Measurements from ENCODE around the gene AK5.
A peak's percentile ranks its signal among the peaks of the same experiment; 100 is the strongest.
"Not testable (repeated sequence)": the region's sequence is repeated elsewhere in the genome, so short reads cannot be mapped to it uniquely, and the experiment has no call there.

Gene AK5

DNA sequence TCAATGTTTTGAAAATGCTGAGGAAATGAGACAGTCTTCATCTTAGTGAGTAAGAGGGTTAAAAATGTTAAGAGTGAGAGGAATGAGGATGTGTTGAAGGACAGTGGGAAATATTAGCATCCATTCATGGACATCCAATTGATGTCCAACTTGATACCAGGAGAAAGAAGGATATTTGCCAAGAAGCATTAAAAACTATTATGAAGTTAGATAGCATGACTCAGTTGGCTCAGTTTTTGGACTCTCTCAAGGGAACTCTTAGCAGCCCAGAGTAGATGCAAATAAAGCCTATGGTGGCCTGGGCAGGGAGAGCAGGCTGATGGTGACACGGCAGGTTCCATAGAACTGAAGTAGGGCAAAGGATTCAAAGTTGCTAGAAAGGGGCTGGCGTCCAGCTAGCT lies 229.6 kb downstream of the AK5 start:
- peak; percentile 95 for DNase-seq

DNA sequence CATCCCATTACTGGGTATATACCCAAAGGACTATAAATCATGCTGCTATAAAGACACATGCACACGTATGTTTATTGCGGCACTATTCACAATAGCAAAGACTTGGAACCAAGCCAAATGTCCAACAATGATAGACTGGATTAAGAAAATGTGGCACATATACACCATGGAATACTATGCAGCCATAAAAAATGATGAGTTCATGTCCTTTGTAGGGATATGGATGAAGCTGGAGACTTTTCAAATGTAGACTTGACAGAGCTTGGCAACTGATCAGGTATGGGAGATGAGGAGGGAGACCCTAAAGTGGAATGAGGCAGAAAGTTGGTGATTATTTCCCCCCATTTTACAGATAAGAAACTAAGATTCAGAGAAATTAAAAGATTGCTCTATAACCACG lies 230.8 kb downstream of the AK5 start:
- DNase-seq, result not testable (repeated sequence)

DNA sequence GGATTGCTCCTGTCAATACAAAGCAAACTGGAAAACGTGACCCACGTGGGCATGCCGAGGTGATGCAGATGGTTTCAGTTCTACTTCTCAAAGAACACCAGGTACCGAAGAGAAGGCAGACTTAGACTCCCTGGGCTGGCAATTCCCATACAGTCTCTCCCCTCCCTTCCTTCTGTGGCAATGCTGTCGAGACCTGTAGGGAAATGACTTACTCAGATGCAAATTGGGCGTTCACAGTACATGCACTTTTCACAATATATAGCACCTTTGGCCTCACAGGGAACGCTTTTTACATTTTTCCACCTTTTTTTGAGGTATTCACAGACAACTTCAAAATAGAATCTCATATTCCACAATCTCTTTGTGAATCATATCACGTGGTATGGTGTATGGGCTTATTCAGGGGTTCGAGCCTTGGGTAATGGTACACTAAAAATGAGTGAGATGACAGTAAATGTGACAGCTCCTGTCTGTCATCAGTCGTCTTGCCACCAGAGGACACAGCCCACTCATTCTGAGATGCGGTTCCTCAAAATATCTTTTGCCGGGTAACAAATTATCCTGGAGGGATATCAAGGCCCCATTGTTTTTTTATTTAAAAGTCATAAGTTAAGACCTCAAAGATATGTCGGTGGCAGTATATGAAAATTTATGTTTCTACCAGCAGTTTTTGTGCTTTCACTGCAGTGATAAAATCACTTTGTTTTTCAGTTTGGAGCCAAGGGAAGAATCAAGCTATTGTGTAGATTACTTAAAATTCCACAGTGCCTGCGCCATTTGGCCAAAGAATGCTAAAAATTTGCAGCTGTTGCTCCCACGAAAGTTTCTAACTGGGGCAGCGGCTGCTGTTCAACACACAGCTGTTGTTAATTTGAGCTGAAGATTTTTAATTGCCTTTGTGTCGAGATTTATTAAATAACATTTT lies 232.3 kb downstream of the AK5 start:
- DNase-seq, result peak; percentile 93

DNA sequence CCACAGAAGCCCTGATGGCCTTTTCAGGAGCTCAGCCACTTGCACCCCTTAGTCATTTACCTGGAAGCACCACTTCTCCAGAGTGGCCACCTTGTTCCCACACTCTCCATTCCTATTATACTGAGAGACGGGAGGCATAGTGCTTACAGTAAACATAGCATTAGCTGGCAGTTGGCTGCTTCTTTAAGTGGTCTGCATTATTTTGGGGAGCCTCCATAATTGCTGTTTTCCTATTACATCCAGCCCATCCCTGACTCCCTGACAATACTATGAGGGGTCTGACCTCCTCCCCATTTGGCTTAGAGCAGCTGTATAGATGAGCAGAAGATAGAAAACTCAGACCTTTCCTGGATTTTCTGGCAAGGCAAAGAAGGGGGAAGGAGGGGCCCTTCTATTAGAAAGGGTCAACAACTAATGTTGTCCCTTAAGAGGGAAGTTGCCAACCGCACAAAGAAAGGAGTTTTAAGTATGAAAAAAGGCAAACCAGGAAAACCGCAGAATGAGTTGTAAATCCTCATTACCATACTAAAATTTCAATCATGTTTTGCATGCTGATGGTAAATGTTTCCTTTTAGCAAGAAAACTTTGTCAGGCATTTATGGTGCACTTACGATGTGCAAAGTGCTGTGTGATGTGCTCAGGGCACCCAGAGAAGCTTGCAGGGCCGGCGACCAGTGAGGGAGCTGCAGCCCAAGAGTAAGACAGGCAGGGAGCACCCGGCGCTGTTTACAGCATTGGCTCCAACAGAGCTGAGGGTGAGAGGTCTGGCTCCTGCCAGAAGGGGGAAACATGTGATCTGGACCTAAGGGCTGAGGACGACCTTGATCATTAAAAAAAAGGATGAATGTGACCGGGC lies 233.3 kb downstream of the AK5 start:
- DNase-seq, result peak; percentile 81

DNA sequence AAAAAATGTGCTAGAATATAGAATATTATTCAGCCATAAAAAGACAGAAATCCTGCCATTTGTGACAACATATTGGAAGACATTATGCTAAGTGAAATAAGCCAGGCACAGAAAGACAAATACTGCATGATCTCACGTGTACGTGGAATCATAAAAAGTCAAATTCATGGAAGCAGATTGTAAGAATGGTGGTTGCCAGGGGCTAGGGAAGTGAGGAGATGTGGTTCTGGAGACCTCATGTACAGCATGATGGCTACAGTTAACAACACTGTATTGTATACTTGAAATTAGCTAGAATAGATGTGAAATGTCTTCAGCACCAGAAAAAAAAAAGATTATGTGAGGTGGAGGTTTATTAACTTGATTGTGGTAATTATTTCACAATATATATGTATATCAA lies 234.3 kb downstream of the AK5 start:
- DNase-seq, result no peak

DNA sequence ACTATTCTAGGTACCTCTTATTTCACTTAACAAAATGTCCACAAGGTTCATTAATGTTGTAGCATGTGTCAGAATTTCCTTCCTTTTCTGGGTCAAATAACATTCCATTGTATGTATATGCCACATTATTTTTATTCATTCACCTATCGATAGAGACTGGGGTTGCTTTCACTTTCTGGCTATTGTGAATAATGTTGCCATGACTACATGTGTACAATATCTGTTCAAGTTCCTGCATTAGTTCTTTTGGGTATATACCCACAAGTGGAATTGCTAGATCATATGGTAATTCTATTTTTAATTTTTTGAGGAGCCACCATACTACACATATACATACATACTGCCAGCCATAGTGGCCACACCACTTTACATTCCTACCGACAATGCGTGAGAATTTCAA lies 242.2 kb downstream of the AK5 start:
- no peak for DNase-seq

DNA sequence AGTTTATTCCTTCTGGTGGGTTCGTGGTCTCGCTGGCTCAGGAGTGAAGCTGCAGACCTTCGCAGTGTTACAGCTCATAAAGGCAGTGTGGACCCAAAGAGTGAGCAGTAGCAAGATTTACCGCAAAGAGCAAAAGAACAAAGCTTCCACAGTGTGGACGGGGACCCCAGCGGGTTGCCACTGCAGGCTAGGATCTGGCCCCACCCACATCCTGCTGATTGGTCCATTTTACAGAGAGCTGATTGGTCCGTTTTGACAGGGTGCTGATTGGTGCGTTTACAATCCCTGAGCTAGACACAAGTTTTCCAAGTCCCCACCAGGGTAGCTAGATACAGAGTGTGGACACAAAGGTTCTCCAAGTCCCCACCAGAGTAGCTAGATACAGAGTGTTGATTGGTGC lies 249.3 kb downstream of the AK5 start:
- not testable (repeated sequence) for DNase-seq

DNA sequence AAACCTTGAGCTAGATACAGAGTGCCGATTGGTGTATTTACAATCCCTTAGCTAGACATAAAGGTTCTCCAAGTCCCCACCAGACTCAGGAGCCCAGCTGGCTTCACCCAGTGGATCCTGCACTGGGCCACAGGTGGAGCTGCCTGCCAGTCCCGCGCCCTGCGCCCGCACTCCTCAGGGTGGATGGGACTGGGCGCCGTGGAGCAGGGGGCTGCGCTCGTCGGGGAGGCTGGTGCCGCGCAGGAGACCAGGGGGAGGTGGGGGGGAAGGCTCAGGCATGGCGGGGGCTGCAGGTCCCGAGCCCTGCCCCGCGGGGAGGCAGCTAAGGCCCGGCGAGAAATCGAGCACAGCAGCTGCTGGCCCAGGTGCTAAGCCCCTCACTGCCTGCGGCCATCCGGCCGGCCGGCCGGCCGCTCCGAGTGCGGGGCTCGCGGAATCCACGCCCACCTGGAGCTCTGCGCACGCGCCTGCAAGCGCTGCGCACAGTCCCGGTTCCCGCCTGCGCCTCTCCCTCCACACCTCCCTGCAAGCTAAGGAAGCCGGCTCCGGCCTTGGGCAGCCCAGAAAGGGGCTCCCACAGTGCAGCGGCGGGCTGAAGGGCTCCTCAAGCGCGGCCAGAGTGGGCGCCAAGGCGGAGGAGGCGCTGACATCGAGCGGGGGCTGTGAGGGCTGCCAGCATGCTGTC lies 249.9 kb downstream of the AK5 start:
- not testable (repeated sequence) for DNase-seq

DNA sequence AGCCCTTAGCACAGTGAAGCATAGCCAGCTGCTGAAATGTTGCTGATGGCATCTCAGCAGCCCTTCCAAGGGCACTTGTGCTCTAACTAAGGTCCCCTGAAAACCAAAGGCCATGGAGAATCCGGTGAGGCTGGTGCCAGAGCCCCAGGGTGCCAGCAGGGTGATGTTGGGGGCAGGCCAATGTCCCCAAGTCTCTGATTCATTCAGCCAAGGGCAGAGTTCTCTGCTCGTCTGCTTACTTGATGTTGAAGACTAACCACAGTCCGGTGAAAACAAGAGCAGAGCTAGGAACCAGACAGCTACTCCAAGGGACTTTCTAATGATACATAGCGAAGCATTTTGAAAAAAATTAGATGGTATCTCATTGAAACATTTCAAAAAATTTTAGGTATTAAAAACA lies 250.8 kb downstream of the AK5 start:
- no peak for DNase-seq

DNA sequence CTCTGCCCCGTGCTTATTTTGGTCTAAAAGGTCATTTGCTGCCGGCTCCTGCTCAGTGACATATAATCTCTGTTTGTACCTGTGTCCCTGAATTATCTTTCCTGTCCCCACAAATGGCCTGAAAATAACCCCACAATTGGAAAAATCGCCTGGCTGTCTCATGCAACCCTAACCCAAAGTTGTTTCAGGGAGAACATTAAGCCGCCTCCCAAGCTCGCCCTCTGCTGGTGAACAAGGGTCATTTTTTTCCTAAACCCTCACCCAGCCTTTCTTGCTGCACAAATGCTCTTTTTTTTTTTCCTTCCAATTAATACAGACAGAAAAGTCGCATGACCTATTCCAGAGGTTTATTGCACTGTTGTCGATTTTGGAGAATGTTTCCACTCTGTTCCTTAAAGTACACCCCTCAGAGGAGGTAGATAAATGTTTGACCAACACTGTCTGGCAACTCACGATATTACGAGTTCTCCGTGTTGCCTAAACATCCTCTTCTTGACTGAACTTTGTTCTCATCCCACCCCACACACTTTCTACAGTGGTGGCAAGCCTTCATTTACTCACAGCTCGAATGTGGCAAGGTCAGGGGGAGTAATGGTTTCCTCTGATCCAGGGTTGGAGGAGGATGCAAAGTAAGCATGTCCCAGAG lies 252.0 kb downstream of the AK5 start:
- DNase-seq, result peak; percentile 78

DNA sequence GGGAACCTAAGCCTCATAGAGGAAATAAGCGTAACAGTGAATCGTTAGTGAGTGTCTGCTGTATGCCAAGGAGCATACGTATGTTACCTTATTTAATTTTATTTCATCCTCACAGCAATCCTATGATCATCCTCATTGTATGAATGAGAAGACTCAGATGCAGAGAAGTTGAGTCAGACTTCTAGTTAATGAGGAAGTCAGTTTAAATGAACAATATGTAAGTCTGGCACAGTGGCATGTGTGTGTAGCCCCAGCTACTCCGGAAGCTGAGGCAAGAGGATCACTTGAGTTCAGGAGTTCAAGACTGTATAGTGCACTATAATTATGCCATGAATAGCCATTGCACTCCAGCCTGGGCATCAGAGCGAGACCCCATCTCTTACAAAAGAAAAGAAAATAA lies 252.6 kb downstream of the AK5 start:
- DNase-seq, result peak; percentile 31

DNA sequence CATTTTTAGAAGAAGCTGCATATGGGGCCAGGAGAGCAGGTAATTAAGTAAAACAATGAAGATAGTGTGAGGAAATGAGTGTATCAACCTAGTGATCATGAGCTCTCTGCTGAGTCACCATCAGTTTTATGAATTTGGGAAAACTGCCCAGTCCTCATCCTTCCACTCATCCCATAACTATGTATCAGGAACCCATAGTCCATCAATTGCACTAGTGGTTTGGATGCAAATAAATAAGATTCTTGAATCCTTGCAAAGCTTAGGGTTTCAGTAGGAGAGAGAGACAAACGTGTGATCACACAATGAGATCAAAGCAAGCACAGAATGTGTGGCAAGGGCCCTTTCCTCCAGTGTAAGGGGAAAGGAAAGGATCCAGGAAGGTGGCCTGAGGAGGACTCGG lies 255.0 kb downstream of the AK5 start:
- peak; percentile 96 for DNase-seq

DNA sequence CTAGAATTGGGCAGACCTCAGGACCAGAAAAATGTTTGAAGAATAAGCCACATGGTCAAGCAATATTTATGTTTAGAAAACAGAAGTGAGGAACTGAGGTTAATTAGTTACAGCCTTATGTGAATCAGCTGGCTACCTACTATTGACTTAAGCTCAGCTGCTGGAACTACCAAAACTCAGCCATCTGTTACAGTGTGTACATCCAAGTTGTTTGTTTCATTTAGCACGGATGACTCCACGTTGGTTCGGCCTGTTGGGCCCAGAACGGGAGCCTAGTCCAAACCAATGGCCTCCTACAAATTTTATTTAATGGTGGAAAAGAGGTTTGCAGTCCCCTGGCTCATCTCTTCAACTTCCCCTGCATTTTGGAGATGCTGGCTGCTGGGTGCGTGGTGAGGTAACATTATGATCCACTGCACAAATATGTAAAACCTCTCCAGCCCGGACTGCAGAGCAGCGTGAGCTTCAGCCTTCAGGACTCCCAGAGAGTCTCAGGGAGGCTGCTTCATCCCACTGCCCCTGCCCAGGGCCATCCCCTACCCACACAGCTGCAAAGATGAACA lies 257.2 kb downstream of the AK5 start:
- peak; percentile 93 for DNase-seq

DNA sequence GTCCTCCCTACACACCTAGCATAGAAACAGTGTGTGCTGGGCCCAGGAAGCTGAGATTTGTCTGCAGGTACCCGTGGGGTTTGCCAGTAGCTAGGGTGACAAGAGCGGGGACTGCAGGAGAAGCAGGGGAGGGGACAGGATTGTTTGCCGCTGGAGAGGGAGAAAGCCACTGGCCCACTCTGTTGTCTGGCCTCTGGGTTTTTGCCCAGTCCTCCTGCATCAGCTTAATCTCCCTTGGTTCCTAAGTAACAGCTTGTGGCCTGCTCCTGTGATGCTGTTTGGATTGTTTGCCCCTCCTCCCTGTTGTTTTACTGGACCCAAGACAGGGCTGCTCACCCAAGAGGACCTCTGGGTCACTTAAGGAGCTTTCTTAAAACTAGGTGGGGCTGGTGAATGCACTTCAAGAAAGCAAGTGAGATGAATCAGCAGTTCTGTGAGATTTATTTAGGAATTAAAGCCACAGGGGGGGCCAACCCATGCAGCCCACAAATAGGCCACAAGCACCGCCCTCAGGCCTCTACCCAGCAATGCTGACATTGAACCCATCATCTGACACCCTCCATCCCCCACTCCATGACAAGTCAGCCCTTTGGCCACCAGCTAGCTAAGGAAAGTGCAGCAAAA lies 257.8 kb downstream of the AK5 start:
- DNase-seq, result peak; percentile 95

DNA sequence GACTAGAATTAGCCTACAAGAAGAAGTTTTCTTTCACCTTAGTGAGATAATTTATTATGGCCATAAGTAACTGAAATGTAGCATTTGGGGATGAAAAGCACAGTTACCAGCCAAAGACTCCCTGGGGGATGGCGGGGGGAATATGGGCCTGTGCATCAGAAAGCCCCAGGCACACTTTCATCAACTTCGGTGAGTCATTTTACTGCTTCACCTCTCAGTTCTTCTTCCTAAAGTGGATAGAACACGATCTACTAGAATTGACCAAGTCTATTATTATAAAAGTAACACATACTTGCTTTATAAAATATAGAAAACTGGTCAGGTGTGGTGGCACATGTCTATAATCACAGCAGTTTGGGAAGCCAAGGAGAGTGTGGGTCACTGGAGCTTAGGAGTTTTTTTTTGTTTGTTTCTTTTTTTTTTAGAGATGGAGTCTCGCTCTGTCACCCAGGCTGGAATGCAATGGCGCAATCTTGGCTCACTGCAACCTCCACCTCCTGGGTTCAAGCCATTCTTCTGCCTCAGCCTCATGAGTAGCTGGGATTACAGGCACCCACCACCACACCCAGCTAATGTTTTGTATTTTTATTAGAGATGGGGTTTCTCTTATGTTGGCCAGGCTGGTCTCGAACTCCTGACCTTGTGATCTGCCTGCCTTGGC lies 258.8 kb downstream of the AK5 start:
- DNase-seq, result peak; percentile 78

DNA sequence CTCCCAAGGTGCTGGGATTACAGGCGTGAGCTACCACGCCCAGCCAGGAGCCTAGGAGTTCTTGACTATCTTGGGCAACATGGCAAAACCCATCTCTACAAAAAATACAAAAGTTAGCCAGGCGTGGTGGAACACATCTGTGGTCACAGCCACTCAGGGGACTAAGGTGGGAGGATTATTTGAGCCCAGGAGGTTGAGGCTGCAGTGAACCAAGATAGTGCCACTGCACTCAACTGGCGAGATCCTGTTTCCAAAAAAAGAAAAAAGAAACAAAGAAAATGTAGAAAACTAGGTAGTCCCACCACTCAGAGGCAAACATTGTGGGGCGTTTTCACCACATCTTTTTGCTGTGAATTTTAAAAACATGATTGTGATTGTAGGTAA lies 259.3 kb downstream of the AK5 start:
- DNase-seq, result no peak

DNA sequence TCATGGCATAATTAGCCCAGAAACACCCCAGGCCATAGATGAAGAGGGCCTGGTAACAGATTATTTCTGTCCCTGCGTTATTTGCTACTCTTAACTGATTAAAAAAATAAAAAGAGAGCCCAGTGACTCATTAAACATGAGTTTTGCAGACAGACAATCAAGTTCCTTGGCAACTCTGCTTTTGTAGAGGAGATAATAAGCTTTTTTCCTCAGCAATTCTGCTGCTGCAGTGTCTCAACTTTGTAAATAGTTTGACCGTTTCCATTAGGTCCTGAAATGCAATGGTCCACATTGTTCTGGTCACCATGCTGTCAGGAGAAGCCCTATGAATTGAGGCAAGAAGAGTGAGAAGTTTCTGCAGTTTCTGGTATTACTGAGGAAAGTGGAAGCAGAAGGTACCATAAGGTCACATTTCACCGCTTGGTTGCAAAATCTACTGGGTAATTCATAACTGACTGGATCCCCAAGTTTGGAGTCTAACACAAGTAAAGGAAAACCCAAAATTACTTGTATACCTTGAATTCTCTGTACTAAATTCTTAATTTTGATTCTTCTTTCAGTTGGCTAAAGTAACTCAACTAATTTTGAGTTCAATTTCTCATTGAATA lies 261.1 kb downstream of the AK5 start:
- no peak for DNase-seq

DNA sequence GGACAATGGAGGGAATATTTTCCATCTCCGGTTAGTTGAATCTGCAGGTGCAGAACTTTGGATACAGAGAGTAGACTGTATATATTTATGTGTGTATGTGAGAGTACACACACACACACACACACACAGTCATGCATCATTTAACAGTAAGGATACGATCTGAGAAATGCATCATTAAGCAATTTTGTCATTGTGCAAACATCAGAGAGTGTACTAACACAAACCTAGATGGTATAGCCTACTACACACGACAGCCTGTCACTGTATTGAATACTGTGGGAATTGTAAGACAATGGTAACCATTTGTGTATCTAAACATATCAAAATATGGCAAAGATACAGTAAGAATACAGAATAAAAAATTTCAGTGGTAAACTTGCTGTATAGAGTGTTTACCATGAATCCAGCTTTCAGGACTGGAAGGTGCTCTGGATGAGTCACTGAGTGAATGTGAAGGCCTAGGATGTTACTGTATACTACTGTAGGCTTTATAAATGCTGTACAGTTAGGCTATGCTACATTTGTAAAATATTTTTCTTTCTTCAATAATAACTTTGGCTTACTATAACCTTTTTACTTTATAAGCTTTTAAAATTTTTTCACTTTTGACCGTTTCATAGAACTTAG lies 262.1 kb downstream of the AK5 start:
- no peak for DNase-seq

DNA sequence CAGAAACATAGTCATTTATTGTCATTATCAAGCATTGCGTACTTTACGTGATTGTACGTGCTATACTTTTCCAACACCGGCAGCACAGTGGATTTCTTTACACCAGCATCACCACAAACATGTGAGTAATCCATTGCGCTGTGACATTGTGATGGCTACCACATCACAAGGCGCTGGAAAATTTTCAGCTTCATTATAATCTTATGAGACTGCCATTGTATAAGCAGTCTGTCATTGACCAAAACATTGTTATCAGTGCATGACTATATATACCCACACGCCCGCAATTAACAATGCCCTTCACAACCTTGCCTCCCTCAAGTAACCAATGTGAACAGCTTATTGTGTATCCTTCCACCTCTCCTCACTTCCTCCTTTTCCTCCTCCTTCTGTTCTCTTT lies 263.0 kb downstream of the AK5 start:
- no peak for DNase-seq

DNA sequence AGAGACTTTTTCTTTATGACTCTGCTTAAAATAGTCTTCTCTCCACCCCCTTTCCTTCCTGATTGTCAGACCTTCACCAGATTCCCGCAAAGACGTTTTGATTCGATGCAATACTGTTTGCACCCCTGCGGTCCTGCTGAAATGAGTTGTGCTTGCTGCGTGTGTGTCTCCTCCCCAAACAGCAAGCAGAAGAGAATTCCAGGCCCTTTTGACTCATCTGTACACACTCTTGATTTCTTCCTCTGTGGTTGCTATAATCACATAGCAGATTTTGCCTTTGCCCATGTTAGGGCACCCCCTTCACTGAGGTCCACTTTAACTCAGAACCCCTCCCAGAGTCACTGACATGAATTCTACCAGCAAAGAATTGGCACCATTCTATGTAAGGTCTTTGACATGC lies 264.2 kb downstream of the AK5 start:
- peak; percentile 94 for DNase-seq
